ENCODE data around the gene INTS4.
"Not testable (repeated sequence)": the region's sequence is repeated elsewhere in the genome, so short reads cannot be mapped to it uniquely, and the experiment has no call there.

Gene INTS4

DNA sequence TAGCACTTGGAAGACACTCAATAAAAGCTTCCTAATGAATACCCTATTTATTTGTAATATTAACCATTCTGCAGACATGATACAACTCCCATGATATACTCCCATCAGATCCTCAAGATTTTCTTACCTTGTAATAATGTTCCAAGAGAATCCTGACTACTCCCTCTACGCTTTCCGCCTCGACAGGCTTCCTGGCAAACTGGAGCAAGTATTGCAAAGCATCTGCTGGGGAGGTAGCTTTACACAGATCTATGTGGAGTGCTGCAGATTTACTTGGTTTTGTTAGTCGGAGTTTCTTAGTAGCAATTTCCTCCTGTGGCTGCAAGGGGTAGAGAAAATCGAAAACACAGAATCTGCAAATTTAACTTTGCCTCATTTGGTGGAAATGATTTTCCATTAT, 3.5 kb downstream of the INTS4 start:
- H3K4me3 ChIP-seq (ENCODE audit: low read length) = no peak overlapping the region
- no peaks in the 10 kb centered on the region for H3K9me2 ChIP-seq (replicated peaks; ENCODE audit: control insufficient read depth, low read length)
- H3K4me2 ChIP-seq (ENCODE audit: low read length) = no peak overlapping the region
- peaks cover 18% of the 10 kb centered on the region for H3K4me1 ChIP-seq (ENCODE audit: control insufficient read depth, low read length)
- H3K27ac ChIP-seq (ENCODE audit: low read depth, low read length) = no peak overlapping the region
- H3K36me3 ChIP-seq (ENCODE audit: control insufficient read depth, low read length) = peaks cover 40% of the 10 kb centered on the region
- no peaks in the 10 kb centered on the region for H3K9me3 ChIP-seq (ENCODE audit: control insufficient read depth, insufficient read depth, low read length)
- no peaks in the 10 kb centered on the region for H4K20me1 ChIP-seq (ENCODE audit: control insufficient read depth, insufficient read depth, low read depth, low read length)
- H3K79me2 ChIP-seq (ENCODE audit: control insufficient read depth, low read length) = peaks cover 33% of the 10 kb centered on the region
- TF ChIP-seq, protein P1, sequence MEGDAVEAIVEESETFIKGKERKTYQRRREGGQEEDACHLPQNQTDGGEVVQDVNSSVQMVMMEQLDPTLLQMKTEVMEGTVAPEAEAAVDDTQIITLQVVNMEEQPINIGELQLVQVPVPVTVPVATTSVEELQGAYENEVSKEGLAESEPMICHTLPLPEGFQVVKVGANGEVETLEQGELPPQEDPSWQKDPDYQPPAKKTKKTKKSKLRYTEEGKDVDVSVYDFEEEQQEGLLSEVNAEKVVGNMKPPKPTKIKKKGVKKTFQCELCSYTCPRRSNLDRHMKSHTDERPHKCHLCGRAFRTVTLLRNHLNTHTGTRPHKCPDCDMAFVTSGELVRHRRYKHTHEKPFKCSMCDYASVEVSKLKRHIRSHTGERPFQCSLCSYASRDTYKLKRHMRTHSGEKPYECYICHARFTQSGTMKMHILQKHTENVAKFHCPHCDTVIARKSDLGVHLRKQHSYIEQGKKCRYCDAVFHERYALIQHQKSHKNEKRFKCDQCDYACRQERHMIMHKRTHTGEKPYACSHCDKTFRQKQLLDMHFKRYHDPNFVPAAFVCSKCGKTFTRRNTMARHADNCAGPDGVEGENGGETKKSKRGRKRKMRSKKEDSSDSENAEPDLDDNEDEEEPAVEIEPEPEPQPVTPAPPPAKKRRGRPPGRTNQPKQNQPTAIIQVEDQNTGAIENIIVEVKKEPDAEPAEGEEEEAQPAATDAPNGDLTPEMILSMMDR (IDR thresholded peaks at IDR 0.05; ENCODE audit: low read depth, low read length, poor library complexity, severe bottlenecking) = no peak
- TF ChIP-seq EZH2phosphoT487 (IDR thresholded peaks at IDR 0.05; ENCODE audit: borderline replicate concordance, low read length) = no peak
- H3F3A ChIP-seq (ENCODE audit: control insufficient read depth, insufficient read depth) = no peaks in the 10 kb centered on the region
- no peaks in the 10 kb centered on the region for H3K27me3 ChIP-seq (ENCODE audit: control insufficient read depth, low read length)

- H3K4me2 ChIP-seq (ENCODE audit: low read length); H3K27ac ChIP-seq (ENCODE audit: low read depth, low read length); H3K27me3 ChIP-seq (ENCODE audit: control insufficient read depth, low read length); H4K20me1 ChIP-seq (ENCODE audit: control insufficient read depth, insufficient read depth, low read depth, low read length); H3K9me2 ChIP-seq (replicated peaks; ENCODE audit: control insufficient read depth, low read length); H3K4me1 ChIP-seq (ENCODE audit: control insufficient read depth, low read length); H3K9me3 ChIP-seq (ENCODE audit: control insufficient read depth, insufficient read depth, low read length); H3K4me3 ChIP-seq (ENCODE audit: low read length); H3F3A ChIP-seq (ENCODE audit: control insufficient read depth, insufficient read depth): not testable (repeated sequence)
- Histone ChIP-seq H3K36me3 (ENCODE audit: control insufficient read depth, low read length) (peaks cover 45% of the 10 kb centered on the region), H3K79me2 (ENCODE audit: control insufficient read depth, low read length) (peaks cover 29% of the 10 kb centered on the region)
Observed at GRCh38 chr11:77986456-77986855, 8.0 kb downstream of the INTS4 start.

- H3F3A ChIP-seq (ENCODE audit: control insufficient read depth, insufficient read depth) = no peaks in the 10 kb centered on the region
- no peak overlapping the region for H3K4me2 ChIP-seq (ENCODE audit: low read length)
- H3K79me2 ChIP-seq (ENCODE audit: control insufficient read depth, low read length) = peaks cover 27% of the 10 kb centered on the region
- H3K36me3 ChIP-seq (ENCODE audit: control insufficient read depth, low read length) = peaks cover 41% of the 10 kb centered on the region
- no peaks in the 10 kb centered on the region for H3K4me1 ChIP-seq (ENCODE audit: control insufficient read depth, low read length)
- no peak for TF ChIP-seq EZH2phosphoT487 (IDR thresholded peaks at IDR 0.05; ENCODE audit: borderline replicate concordance, low read length)
- TF ChIP-seq, protein P1 (IDR thresholded peaks at IDR 0.05; ENCODE audit: low read depth, low read length, poor library complexity, severe bottlenecking) = no peak
- no peaks in the 10 kb centered on the region for H3K27me3 ChIP-seq (ENCODE audit: control insufficient read depth, low read length)
- no peak overlapping the region for H3K27ac ChIP-seq (ENCODE audit: low read depth, low read length)
- H3K9me3 ChIP-seq (ENCODE audit: control insufficient read depth, insufficient read depth, low read length) = no peaks in the 10 kb centered on the region
- H3K9me2 ChIP-seq (replicated peaks; ENCODE audit: control insufficient read depth, low read length) = no peaks in the 10 kb centered on the region
- no peaks in the 10 kb centered on the region for H4K20me1 ChIP-seq (ENCODE audit: control insufficient read depth, insufficient read depth, low read depth, low read length)
- no peak overlapping the region for H3K4me3 ChIP-seq (ENCODE audit: low read length)
Observed at GRCh38 chr11:77981346-77981947, 13.0 kb downstream of the INTS4 start.

- Histone ChIP-seq H3K4me1 (ENCODE audit: control insufficient read depth, low read length) (peaks cover 5% of the 10 kb centered on the region; the same call in 1 of the 2 replicates), H4K20me1 (ENCODE audit: control insufficient read depth, insufficient read depth, low read depth, low read length) (no peaks in the 10 kb centered on the region), H3K27me3 (ENCODE audit: control insufficient read depth, low read length) (no peaks in the 10 kb centered on the region), H3K79me2 (ENCODE audit: control insufficient read depth, low read length) (no peaks in the 10 kb centered on the region), H3K9me3 (ENCODE audit: control insufficient read depth, insufficient read depth, low read length) (no peaks in the 10 kb centered on the region), H3K4me3 (ENCODE audit: low read length) (no peak overlapping the region), H3K27ac (ENCODE audit: low read depth, low read length) (no peak overlapping the region), H3K9me2 (replicated peaks; ENCODE audit: control insufficient read depth, low read length) (no peaks in the 10 kb centered on the region), H3K4me2 (ENCODE audit: low read length) (no peak overlapping the region), H3K36me3 (ENCODE audit: control insufficient read depth, low read length) (peaks cover 12% of the 10 kb centered on the region; the same call in 1 of the 2 replicates), H3F3A (ENCODE audit: control insufficient read depth, insufficient read depth) (no peaks in the 10 kb centered on the region)
- no peak for TF ChIP-seq EZH2phosphoT487 (IDR thresholded peaks at IDR 0.05; ENCODE audit: borderline replicate concordance, low read length)
- TF ChIP-seq, protein P1 (IDR thresholded peaks at IDR 0.05; ENCODE audit: low read depth, low read length, poor library complexity, severe bottlenecking) = no peak
Observed at GRCh38 chr11:77968337-77968736, 26.1 kb downstream of the INTS4 start.
